ENCODE data around the gene ELMO1. TPM values are rescaled to one million over a fixed set of nuclear protein-coding genes. Genes with fewer than 3 reads are reported as not detected.
"Not testable (repeated sequence)": the region's sequence is repeated elsewhere in the genome, so short reads cannot be mapped to it uniquely, and the experiment has no call there.

ELMO1 gene
- polyA plus RNA-seq, 2 of the 4 experiments (the other 2 are of a cell fraction): 2.3 to 6.1 TPM

DNA sequence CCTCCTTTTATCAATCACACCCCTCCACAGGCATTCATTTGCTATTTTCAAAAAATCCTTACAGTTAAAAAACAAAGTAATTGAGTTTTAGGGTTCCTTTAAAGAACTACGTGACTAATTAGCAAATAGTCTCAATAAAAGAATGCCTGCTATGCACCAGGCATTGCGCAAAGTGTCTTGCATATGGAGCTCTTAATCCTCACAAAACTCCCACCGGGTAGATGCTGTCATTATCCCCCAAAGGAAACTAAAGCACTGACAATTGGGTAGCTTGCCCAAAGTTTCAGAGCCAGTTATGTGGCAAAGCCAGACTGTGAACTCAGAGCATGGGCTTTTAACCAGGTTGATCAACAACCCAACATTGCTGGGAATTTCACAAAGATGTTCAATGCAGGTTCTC, 305.7 kb downstream of the ELMO1 start:
- ATAC-seq (no peak), FAIRE-seq (no peak), DNase-seq (ENCODE audit: low read depth in 1 of 2, low spot score in 1 of 2) (no peak)
- Histone ChIP-seq H3K4me1 (no peaks in the 10 kb centered on the region), H3K4me3 (no peak overlapping the region), H3K4me2 (no peak overlapping the region), H3K27ac (no peak overlapping the region), H3K9me3 (peaks cover 7% of the 10 kb centered on the region; the same call in 1 of the 3 replicates)
- WGBS (ENCODE audit: missing lambda C conversion rate): 61% methylated on average over 3 of the region's 3 CpGs
- ChIA-PET POLR2A (no interaction called here), CTCF (no interaction called here)
- no peak for TF ChIP-seq ZFP36 (IDR thresholded peaks at IDR 0.05; ENCODE audit: borderline replicate concordance, partially characterized antibody)
- TF ChIP-seq NPAS2 (CRISPR knock-in tag; IDR thresholded peaks at IDR 0.05; ENCODE audit: borderline replicate concordance): no peak
- no peak for TF ChIP-seq FOXS1 (CRISPR knock-in tag; IDR thresholded peaks at IDR 0.05)
- TF ChIP-seq, protein P1, sequence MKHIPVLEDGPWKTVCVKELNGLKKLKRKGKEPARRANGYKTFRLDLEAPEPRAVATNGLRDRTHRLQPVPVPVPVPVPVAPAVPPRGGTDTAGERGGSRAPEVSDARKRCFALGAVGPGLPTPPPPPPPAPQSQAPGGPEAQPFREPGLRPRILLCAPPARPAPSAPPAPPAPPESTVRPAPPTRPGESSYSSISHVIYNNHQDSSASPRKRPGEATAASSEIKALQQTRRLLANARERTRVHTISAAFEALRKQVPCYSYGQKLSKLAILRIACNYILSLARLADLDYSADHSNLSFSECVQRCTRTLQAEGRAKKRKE (CRISPR knock-in tag; IDR thresholded peaks at IDR 0.05; ENCODE audit: low read depth): no peak
- no peak for TF ChIP-seq ZSCAN20 (CRISPR knock-in tag; IDR thresholded peaks at IDR 0.05)
- TF ChIP-seq TP53 (CRISPR knock-in tag; IDR thresholded peaks at IDR 0.05): no peak
- no peak for TF ChIP-seq BHLHE40 (IDR thresholded peaks at IDR 0.05; ENCODE audit: low read depth, low read length)
- TF ChIP-seq JUN (IDR thresholded peaks at IDR 0.05): no peak
- no peak for TF ChIP-seq HEYL (CRISPR knock-in tag; IDR thresholded peaks at IDR 0.05)
- no peak for TF ChIP-seq NR3C1 (IDR thresholded peaks at IDR 0.05)
- no peak for TF ChIP-seq PHF8 (IDR thresholded peaks at IDR 0.05; ENCODE audit: borderline replicate concordance, low read depth)
- no peak for TF ChIP-seq FOSL2 (IDR thresholded peaks at IDR 0.05)
- TF ChIP-seq FOSL2 (CRISPR knock-in tag; IDR thresholded peaks at IDR 0.05): no peak
- TF ChIP-seq, protein P2, sequence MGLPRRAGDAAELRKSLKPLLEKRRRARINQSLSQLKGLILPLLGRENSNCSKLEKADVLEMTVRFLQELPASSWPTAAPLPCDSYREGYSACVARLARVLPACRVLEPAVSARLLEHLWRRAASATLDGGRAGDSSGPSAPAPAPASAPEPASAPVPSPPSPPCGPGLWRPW (IDR thresholded peaks at IDR 0.05): no peak
- no peak for TF ChIP-seq RAD21 (conservative IDR thresholded peaks at IDR 0.05 in 1 of 2, IDR thresholded peaks at IDR 0.05 in 1 of 2)

GRCh38 chr7:37141742-37142141, 306.9 kb downstream of the ELMO1 start:
- DNase-seq (ENCODE audit: low read depth in 1 of 2, low spot score in 1 of 2) (no peak), ATAC-seq (no peak), FAIRE-seq (no peak)
- Histone ChIP-seq H3K4me1 (no peaks in the 10 kb centered on the region), H3K4me3 (no peak overlapping the region), H3K4me2 (no peak overlapping the region), H3K9me3 (peaks cover 7% of the 10 kb centered on the region; the same call in 1 of the 3 replicates), H3K27ac (no peak overlapping the region)
- POLR2A ChIA-PET: no interaction called here
- CTCF ChIA-PET: no interaction called here
- 75% methylated on average over 2 of the region's 2 CpGs for WGBS (ENCODE audit: missing lambda C conversion rate)
- TF ChIP-seq SMC3 (IDR thresholded peaks at IDR 0.05): no peak
- no peak for TF ChIP-seq CHD4 (IDR thresholded peaks at IDR 0.05; ENCODE audit: borderline replicate concordance)
- peak in 1 of 2 experiments; percentile 25; a peak in 1 of 5 replicates for TF ChIP-seq RAD21 (conservative IDR thresholded peaks at IDR 0.05 in 1 of 2, IDR thresholded peaks at IDR 0.05 in 1 of 2)
- TF ChIP-seq ZSCAN20 (CRISPR knock-in tag; IDR thresholded peaks at IDR 0.05): no peak
- TF ChIP-seq ESRRA (IDR thresholded peaks at IDR 0.05; ENCODE audit: borderline replicate concordance, low read length): no peak
- TF ChIP-seq HDAC2 (IDR thresholded peaks at IDR 0.05): no peak
- no peak for TF ChIP-seq FOSB (CRISPR knock-in tag; IDR thresholded peaks at IDR 0.05)

DNA sequence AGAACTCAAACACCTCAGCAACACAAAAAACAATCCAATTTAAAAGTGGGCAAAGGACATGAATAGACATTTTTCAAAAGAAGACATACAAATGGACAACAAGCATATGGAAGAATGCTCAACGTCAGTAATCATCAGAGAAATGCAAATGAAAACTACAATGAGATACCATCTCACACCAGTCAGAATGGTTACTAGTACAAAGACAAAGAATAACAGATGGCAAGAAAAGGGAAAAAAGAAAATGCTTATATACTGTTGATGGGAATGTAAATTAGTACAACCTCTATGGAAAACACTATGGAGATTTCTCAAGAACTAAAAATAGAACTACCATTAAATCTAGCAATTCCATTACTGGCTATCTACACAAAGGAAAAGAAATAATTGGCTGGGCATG, 314.8 kb downstream of the ELMO1 start:
- H3K4me2 ChIP-seq; H3K4me1 ChIP-seq; FAIRE-seq; DNase-seq (ENCODE audit: low read depth in 1 of 2, low spot score in 1 of 2); H3K9me3 ChIP-seq; ATAC-seq; POLR2A ChIA-PET; H3K27ac ChIP-seq; H3K4me3 ChIP-seq: not testable (repeated sequence)
- CTCF ChIA-PET: interaction anchor here (0.7 kb wide), 1 partner anchor 20 kb away, joined by 3 read pairs; no protein-coding TSS in a partner anchor
- 64% methylated on average over 1 of the region's 1 CpG for WGBS (ENCODE audit: missing lambda C conversion rate)

DNA sequence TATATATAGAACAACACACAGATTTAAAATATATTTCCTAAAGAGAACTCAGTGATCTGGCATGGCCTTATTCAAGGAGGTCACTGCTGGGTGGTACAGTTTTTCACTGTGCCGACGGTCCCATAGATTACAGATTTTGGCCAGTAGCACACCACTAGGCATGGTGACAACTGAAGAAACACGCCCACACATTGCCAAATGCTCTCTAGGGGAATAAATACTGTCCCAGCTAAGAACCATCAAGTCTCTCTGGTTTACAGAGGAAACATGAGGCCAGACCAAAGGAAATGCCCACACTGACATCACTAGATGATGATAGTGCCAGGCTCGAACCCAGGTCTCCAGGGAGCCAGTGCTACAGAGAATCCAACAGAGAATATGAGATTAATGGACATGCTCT, 316.8 kb downstream of the ELMO1 start:
- H3K4me3 ChIP-seq: no peak overlapping the region
- no peak overlapping the region for H3K4me2 ChIP-seq
- FAIRE-seq (no peak), ATAC-seq (no peak), DNase-seq (ENCODE audit: low read depth in 1 of 2, low spot score in 1 of 2) (no peak)
- no peaks in the 10 kb centered on the region for H3K4me1 ChIP-seq
- no peaks in the 10 kb centered on the region for H3K9me3 ChIP-seq
- POLR2A ChIA-PET: no interaction called here
- H3K27ac ChIP-seq: no peak overlapping the region
- CTCF ChIA-PET: no interaction called here
- WGBS (ENCODE audit: missing lambda C conversion rate): 50% methylated on average over 4 of the region's 4 CpGs
- TF ChIP-seq RAD21 (conservative IDR thresholded peaks at IDR 0.05 in 1 of 2, IDR thresholded peaks at IDR 0.05 in 1 of 2): no peak
- TF ChIP-seq SREBF2 (IDR thresholded peaks at IDR 0.05): no peak
- TF ChIP-seq, protein P3, sequence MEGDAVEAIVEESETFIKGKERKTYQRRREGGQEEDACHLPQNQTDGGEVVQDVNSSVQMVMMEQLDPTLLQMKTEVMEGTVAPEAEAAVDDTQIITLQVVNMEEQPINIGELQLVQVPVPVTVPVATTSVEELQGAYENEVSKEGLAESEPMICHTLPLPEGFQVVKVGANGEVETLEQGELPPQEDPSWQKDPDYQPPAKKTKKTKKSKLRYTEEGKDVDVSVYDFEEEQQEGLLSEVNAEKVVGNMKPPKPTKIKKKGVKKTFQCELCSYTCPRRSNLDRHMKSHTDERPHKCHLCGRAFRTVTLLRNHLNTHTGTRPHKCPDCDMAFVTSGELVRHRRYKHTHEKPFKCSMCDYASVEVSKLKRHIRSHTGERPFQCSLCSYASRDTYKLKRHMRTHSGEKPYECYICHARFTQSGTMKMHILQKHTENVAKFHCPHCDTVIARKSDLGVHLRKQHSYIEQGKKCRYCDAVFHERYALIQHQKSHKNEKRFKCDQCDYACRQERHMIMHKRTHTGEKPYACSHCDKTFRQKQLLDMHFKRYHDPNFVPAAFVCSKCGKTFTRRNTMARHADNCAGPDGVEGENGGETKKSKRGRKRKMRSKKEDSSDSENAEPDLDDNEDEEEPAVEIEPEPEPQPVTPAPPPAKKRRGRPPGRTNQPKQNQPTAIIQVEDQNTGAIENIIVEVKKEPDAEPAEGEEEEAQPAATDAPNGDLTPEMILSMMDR (IDR thresholded peaks at IDR 0.05): no peak
- no peak for TF ChIP-seq PBX3 (IDR thresholded peaks at IDR 0.05)
- no peak for TF ChIP-seq JUN (IDR thresholded peaks at IDR 0.05)
- TF ChIP-seq, protein P4, sequence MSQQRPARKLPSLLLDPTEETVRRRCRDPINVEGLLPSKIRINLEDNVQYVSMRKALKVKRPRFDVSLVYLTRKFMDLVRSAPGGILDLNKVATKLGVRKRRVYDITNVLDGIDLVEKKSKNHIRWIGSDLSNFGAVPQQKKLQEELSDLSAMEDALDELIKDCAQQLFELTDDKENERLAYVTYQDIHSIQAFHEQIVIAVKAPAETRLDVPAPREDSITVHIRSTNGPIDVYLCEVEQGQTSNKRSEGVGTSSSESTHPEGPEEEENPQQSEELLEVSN (IDR thresholded peaks at IDR 0.05; ENCODE audit: borderline replicate concordance, low read depth): no peak
- TF ChIP-seq MAZ (IDR thresholded peaks at IDR 0.05; ENCODE audit: borderline replicate concordance, low read depth, low read length): no peak
- TF ChIP-seq ZNF302 (CRISPR knock-in tag; IDR thresholded peaks at IDR 0.05): no peak
- no peak for TF ChIP-seq POLR2AphosphoS2 (conservative IDR thresholded peaks at IDR 0.05; ENCODE audit: low read length)

Data from A549 (cell line).